Suprapubic skin (tissue), 4 donors: ENCODE data around the gene FBXL19.

Source experiments
- EP300 ChIP-seq: sonication (generic); formaldehyde crosslinking; IDR thresholded peaks from one replicate; pipeline ENCODE4 v1.6.1; 2017; ENCODE audit warnings: antibody characterized with exemption
- POLR2A ChIP-seq, 2 donors: fragments of 450-650 bp; IDR thresholded peaks; one replicate each; pipeline ENCODE4 v1.6.1; 2017; ENCODE audit warnings: antibody characterized with exemption in 2 of 2, mild to moderate bottlenecking in 2 of 2, moderate library complexity in 2 of 2
- POLR2AphosphoS5 ChIP-seq, 3 donors: sonication (generic); formaldehyde crosslinking; IDR thresholded peaks; one replicate each; pipeline ENCODE4 v1.6.1; 2017; ENCODE audit warnings: antibody characterized with exemption in 3 of 3
- TF ChIP-seq, protein P1 (sequence below), 2 donors: fragments of 200-600 bp in 1 of 2; fragments of 450-650 bp in 1 of 2; sonication (generic) in 1 of 2; IDR thresholded peaks; one replicate each; pipeline ENCODE4 v1.5.1; 2016 to 2019; ENCODE audit warnings: antibody characterized with exemption in 2 of 2, mild to moderate bottlenecking in 1 of 2, moderate library complexity in 1 of 2

DNA sequence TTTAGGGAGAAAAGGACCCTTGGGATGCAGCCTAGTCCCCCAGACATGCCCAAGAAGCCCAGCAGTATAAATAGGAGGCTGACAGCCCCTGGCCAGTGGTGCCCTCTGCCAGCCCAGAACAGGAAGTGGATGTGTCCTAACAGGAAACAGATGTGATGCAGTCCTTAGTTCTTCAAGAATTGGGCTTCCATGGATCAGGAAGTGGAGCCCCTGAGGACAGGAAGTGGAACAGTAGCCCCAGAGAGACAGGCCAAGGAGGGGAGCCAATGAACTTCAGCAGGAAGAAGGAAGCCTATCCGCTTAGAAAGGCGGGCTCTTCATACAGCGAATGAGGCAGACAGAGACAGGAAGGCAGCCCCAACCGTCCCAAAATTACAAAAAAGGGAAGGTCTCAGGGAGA lies 19.8 kb upstream of the FBXL19 start:
- TF ChIP-seq, protein P1, sequence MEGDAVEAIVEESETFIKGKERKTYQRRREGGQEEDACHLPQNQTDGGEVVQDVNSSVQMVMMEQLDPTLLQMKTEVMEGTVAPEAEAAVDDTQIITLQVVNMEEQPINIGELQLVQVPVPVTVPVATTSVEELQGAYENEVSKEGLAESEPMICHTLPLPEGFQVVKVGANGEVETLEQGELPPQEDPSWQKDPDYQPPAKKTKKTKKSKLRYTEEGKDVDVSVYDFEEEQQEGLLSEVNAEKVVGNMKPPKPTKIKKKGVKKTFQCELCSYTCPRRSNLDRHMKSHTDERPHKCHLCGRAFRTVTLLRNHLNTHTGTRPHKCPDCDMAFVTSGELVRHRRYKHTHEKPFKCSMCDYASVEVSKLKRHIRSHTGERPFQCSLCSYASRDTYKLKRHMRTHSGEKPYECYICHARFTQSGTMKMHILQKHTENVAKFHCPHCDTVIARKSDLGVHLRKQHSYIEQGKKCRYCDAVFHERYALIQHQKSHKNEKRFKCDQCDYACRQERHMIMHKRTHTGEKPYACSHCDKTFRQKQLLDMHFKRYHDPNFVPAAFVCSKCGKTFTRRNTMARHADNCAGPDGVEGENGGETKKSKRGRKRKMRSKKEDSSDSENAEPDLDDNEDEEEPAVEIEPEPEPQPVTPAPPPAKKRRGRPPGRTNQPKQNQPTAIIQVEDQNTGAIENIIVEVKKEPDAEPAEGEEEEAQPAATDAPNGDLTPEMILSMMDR (IDR thresholded peaks at IDR 0.05), result no peak
- TF ChIP-seq POLR2A (IDR thresholded peaks at IDR 0.05) (no peak), EP300 (no peak), POLR2AphosphoS5 (IDR thresholded peaks at IDR 0.05) (no peak)
